C4-2B (cell line): ENCODE data around the gene OR4D9.

ENCODE experiments used
- ZFX ChIP-seq: fragments of 450-650 bp; IDR thresholded peaks from 2 replicates; pipeline ENCODE4 v1.6.1; 2017
- TF ChIP-seq, protein P1 (sequence below): fragments of 450-650 bp; conservative IDR thresholded peaks from 2 replicates; pipeline ENCODE4 v1.5.1; 2017; ENCODE audit warnings: mild to moderate bottlenecking

DNA sequence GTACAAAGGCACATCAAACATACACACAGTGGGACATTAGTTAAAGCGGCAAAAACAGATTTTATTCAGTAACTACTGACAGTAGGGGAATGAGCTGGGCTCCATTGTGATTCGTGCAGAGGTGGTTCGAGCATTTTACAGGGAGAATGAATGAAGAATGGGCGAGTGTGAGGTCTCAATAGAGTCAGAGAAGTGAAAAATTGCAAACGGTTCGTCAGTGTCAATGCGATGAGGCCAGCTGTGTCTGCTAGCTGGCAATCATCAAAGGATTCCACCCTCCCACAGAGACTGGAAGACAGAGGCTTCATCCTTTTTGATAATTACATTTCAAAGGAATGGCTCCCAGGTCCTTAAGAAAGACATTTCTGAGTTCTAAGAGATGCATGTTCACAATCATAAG, 17.4 kb downstream of the OR4D9 start:
- TF ChIP-seq, protein P1, sequence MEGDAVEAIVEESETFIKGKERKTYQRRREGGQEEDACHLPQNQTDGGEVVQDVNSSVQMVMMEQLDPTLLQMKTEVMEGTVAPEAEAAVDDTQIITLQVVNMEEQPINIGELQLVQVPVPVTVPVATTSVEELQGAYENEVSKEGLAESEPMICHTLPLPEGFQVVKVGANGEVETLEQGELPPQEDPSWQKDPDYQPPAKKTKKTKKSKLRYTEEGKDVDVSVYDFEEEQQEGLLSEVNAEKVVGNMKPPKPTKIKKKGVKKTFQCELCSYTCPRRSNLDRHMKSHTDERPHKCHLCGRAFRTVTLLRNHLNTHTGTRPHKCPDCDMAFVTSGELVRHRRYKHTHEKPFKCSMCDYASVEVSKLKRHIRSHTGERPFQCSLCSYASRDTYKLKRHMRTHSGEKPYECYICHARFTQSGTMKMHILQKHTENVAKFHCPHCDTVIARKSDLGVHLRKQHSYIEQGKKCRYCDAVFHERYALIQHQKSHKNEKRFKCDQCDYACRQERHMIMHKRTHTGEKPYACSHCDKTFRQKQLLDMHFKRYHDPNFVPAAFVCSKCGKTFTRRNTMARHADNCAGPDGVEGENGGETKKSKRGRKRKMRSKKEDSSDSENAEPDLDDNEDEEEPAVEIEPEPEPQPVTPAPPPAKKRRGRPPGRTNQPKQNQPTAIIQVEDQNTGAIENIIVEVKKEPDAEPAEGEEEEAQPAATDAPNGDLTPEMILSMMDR: no peak
- TF ChIP-seq ZFX: no peak
